ENCODE data around the gene CREG2. TPM values are rescaled to one million over a fixed set of nuclear protein-coding genes. Genes with fewer than 3 reads are reported as not detected.

CREG2 gene
- total RNA-seq, 1 experiment from 2014 or later: 0.21 TPM

DNA sequence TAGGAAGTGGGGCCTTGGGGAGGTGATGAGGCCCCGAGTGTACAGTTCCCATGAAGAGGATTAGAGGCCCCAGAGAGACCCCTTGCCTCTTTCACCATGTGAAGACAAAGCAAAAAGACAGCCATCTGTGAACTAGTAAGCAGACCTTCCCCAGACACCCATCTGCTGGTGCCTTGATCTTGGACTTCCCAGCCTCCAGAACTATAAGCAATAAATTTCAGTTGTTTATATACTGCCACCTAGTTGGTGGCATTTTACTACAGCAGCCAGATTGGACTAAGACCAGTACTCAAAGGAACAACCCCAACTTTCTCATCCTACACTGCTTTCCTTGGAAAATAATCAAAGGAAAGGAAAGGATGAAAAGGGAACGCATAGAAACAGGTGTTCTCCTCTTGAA, 27.9 kb upstream of the CREG2 start:
- in situ Hi-C loops (cut with HindIII; ENCODE audit: low pct_unique_long_range_greater_than_20kb, low sequenced_read_pairs): no loop called here
- H3K4me1 ChIP-seq (ENCODE audit: control insufficient read depth, insufficient read depth, low read length): no peaks in the 10 kb centered on the region
- DNase-seq (ENCODE audit: low read depth, low spot score) (no peak), ATAC-seq (no peak)
- intact Hi-C loops (cut with micrococcal nuclease; ENCODE audit: unreplicated experiment): loop anchor here (10.0 kb wide), 1 partner anchor 420 kb away; no protein-coding TSS in a partner anchor
- POLR2A ChIA-PET: no interaction called here
- CTCF ChIA-PET: interaction anchor here (1.0 kb wide), 1 partner anchor 73 kb away, joined by 4 read pairs; no protein-coding TSS in a partner anchor
- no peaks in the 10 kb centered on the region for H3K9me3 ChIP-seq (ENCODE audit: control insufficient read depth, insufficient read depth, low read depth, low read length)
- BruUV-seq (replicated peaks): no TSS peak
- peaks cover 3% of the 10 kb centered on the region; the same call in 1 of the 2 replicates for H3K27me3 ChIP-seq (ENCODE audit: control insufficient read depth, insufficient read depth, low read length)
- no peak overlapping the region for H3K4me3 ChIP-seq (ENCODE audit: low read depth in 2 of 2, low read length in 2 of 2)
- H3K36me3 ChIP-seq (ENCODE audit: control insufficient read depth, insufficient read depth, low read length): no peaks in the 10 kb centered on the region
- no peak overlapping the region for H3K27ac ChIP-seq (ENCODE audit: low read length)
- TF ChIP-seq TCF7L2 (IDR thresholded peaks at IDR 0.05; ENCODE audit: low read depth, low read length) (no peak), POLR2AphosphoS5 (IDR thresholded peaks at IDR 0.05; ENCODE audit: low read depth, low read length) (no peak), SIN3A (IDR thresholded peaks at IDR 0.05; ENCODE audit: borderline replicate concordance, insufficient read depth, low read depth, low read length) (no peak)
- TF ChIP-seq, protein P1, sequence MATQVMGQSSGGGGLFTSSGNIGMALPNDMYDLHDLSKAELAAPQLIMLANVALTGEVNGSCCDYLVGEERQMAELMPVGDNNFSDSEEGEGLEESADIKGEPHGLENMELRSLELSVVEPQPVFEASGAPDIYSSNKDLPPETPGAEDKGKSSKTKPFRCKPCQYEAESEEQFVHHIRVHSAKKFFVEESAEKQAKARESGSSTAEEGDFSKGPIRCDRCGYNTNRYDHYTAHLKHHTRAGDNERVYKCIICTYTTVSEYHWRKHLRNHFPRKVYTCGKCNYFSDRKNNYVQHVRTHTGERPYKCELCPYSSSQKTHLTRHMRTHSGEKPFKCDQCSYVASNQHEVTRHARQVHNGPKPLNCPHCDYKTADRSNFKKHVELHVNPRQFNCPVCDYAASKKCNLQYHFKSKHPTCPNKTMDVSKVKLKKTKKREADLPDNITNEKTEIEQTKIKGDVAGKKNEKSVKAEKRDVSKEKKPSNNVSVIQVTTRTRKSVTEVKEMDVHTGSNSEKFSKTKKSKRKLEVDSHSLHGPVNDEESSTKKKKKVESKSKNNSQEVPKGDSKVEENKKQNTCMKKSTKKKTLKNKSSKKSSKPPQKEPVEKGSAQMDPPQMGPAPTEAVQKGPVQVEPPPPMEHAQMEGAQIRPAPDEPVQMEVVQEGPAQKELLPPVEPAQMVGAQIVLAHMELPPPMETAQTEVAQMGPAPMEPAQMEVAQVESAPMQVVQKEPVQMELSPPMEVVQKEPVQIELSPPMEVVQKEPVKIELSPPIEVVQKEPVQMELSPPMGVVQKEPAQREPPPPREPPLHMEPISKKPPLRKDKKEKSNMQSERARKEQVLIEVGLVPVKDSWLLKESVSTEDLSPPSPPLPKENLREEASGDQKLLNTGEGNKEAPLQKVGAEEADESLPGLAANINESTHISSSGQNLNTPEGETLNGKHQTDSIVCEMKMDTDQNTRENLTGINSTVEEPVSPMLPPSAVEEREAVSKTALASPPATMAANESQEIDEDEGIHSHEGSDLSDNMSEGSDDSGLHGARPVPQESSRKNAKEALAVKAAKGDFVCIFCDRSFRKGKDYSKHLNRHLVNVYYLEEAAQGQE (IDR thresholded peaks at IDR 0.05; ENCODE audit: insufficient read depth in 1 of 2, low read depth in 2 of 2, low read length in 1 of 2): no peak
- TF ChIP-seq, protein P2, sequence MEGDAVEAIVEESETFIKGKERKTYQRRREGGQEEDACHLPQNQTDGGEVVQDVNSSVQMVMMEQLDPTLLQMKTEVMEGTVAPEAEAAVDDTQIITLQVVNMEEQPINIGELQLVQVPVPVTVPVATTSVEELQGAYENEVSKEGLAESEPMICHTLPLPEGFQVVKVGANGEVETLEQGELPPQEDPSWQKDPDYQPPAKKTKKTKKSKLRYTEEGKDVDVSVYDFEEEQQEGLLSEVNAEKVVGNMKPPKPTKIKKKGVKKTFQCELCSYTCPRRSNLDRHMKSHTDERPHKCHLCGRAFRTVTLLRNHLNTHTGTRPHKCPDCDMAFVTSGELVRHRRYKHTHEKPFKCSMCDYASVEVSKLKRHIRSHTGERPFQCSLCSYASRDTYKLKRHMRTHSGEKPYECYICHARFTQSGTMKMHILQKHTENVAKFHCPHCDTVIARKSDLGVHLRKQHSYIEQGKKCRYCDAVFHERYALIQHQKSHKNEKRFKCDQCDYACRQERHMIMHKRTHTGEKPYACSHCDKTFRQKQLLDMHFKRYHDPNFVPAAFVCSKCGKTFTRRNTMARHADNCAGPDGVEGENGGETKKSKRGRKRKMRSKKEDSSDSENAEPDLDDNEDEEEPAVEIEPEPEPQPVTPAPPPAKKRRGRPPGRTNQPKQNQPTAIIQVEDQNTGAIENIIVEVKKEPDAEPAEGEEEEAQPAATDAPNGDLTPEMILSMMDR (IDR thresholded peaks at IDR 0.05): no peak

DNA sequence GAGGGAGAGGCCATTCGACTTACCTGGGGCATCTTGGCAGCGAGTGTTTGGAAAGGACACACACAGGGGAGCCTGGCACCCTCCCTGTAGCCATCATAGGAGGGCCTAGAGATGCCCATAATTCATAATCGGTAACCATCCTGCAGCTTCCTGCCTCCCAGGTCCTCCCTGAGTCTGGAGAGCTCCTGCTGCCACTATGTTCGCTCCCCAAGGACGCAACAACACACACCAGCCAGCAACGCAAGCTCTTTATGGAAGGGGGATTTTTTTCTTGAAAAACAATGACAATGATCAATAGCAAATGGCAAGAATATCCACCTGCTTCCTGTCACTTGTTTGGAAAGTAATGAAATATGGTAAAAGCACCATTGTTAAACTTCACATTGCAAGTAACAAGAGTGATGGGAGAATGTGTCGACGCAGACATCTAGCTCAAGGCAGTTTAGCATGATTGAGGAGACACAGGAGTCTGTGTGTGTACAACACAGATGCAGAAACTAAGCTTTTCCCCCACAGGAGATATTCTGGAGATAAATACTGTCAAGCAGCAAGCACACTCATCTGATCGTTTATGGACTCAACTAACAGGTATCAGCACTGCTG, 24.9 kb upstream of the CREG2 start:
- Histone ChIP-seq H3K36me3 (ENCODE audit: control insufficient read depth, insufficient read depth, low read length) (no peaks in the 10 kb centered on the region), H3K27me3 (ENCODE audit: control insufficient read depth, insufficient read depth, low read length) (peaks cover 5% of the 10 kb centered on the region), H3K4me1 (ENCODE audit: control insufficient read depth, insufficient read depth, low read length) (no peaks in the 10 kb centered on the region), H3K4me3 (ENCODE audit: low read depth in 2 of 2, low read length in 2 of 2) (no peak overlapping the region), H3K27ac (ENCODE audit: low read length) (no peak overlapping the region), H3K9me3 (ENCODE audit: control insufficient read depth, insufficient read depth, low read depth, low read length) (no peaks in the 10 kb centered on the region)
- BruUV-seq (replicated peaks): no TSS peak
- TF ChIP-seq, protein P1 (IDR thresholded peaks at IDR 0.05; ENCODE audit: insufficient read depth in 1 of 2, low read depth in 2 of 2, low read length in 1 of 2): no peak
- TF ChIP-seq, protein P2 (IDR thresholded peaks at IDR 0.05): no peak
- no peak for TF ChIP-seq SIN3A (IDR thresholded peaks at IDR 0.05; ENCODE audit: borderline replicate concordance, insufficient read depth, low read depth, low read length)
- no peak for TF ChIP-seq TCF7L2 (IDR thresholded peaks at IDR 0.05; ENCODE audit: low read depth, low read length)
- no peak for TF ChIP-seq POLR2AphosphoS5 (IDR thresholded peaks at IDR 0.05; ENCODE audit: low read depth, low read length)
- ChIA-PET POLR2A (no interaction called here), CTCF (no interaction called here)
- no peak for ATAC-seq
- intact Hi-C loops (cut with micrococcal nuclease; ENCODE audit: unreplicated experiment): loop anchor here (10.0 kb wide), 1 partner anchor 423 kb away; no protein-coding TSS in a partner anchor
- in situ Hi-C loops (cut with HindIII; ENCODE audit: low pct_unique_long_range_greater_than_20kb, low sequenced_read_pairs): no loop called here
- no peak for DNase-seq (ENCODE audit: low read depth, low spot score)
